K562 (cell line): ENCODE results near the gene ZNF174. TPM values are rescaled to one million over a fixed set of nuclear protein-coding genes. Genes with fewer than 3 reads are reported as not detected.
A peak's percentile ranks its signal among the peaks of the same experiment; 100 is the strongest.

Experiments used
- ARID4B ChIP-seq: sonication (generic); formaldehyde crosslinking; IDR thresholded peaks from 2 replicates; pipeline ENCODE4 v1.8.0; 2022; ENCODE audit warnings: mild to moderate bottlenecking, missing genetic modification reagents
- ATF1 ChIP-seq, 2 experiments: fragments of 450-650 bp in 1 of 2; IDR thresholded peaks; 2 replicates each; pipeline ENCODE4 v1.6.1; 2016; ENCODE audit warnings: missing compliant biosample characterization in 1 of 2, missing genetic modification characterization in 1 of 2
- CXXC5 ChIP-seq: fragments of 250-450 bp; sonication (Bioruptor Pico); IDR thresholded peaks from 2 replicates; pipeline ENCODE4 v1.8.0; 2022; ENCODE audit warnings: inconsistent platforms, mild to moderate bottlenecking, moderate library complexity
- EGR1 ChIP-seq: fragments of 450-650 bp; conservative IDR thresholded peaks from 2 replicates; pipeline ENCODE4 v1.6.1; 2017; ENCODE audit warnings: mild to moderate bottlenecking
- HMGN3 ChIP-seq: IDR thresholded peaks from 2 replicates; pipeline ENCODE4 v1.6.1; 2011; ENCODE audit warnings: borderline replicate concordance, low read depth, mild to moderate bottlenecking, mixed read lengths, low read length; ENCODE audit not compliant: insufficient read length; ENCODE audit errors: extremely low read depth
- HNRNPLL ChIP-seq: fragments of 200-400 bp; formaldehyde crosslinking; IDR thresholded peaks from 2 replicates; pipeline ENCODE4 v1.6.1; 2017; ENCODE audit warnings: low read length, low read depth, mild to moderate bottlenecking; ENCODE audit not compliant: poor library complexity, severe bottlenecking
- KLF10 ChIP-seq: fragments of 250-450 bp; sonication (Bioruptor Pico); IDR thresholded peaks from 2 replicates; pipeline ENCODE4 v1.6.1; 2021; ENCODE audit warnings: matching md5 sums
- L3MBTL2 ChIP-seq: fragments of 450-650 bp; IDR thresholded peaks from 2 replicates; pipeline ENCODE4 v1.6.1; 2016; ENCODE audit warnings: mild to moderate bottlenecking, moderate library complexity
- NBN ChIP-seq: fragments of 450-650 bp; IDR thresholded peaks from 2 replicates; pipeline ENCODE4 v1.6.1; 2016; ENCODE audit warnings: low read depth, mild to moderate bottlenecking
- NFYB ChIP-seq: IDR thresholded peaks from 2 replicates; pipeline ENCODE4 v1.6.1; 2011; ENCODE audit warnings: mild to moderate bottlenecking, moderate library complexity; ENCODE audit not compliant: insufficient read length; ENCODE audit errors: extremely low read depth
- PHF8 ChIP-seq: fragments of 200-600 bp; sonication (generic); IDR thresholded peaks from 2 replicates; pipeline ENCODE4 v1.6.1; 2012; ENCODE audit warnings: mixed run types, mild to moderate bottlenecking, inconsistent platforms, low read length, moderate library complexity, borderline replicate concordance
- POLR2A ChIP-seq: fragments of 450-650 bp; conservative IDR thresholded peaks from 2 replicates; pipeline ENCODE4 v1.6.1; 2016
- POLR2G ChIP-seq: fragments of 200-400 bp; formaldehyde crosslinking; IDR thresholded peaks from 2 replicates; pipeline ENCODE4 v1.6.1; 2017; ENCODE audit warnings: low read depth, mild to moderate bottlenecking, antibody characterized with exemption, low read length, moderate library complexity
- POLR3A ChIP-seq: IDR thresholded peaks from 2 replicates; pipeline ENCODE4 v1.6.1; 2011; ENCODE audit warnings: borderline replicate concordance, mild to moderate bottlenecking, moderate library complexity; ENCODE audit not compliant: insufficient read length, insufficient read depth; ENCODE audit errors: extremely low read depth
- SIX5 ChIP-seq, 2 experiments: IDR thresholded peaks; 2 replicates each; pipeline ENCODE4 v1.6.1; 2011; ENCODE audit warnings: low read length in 2 of 2, borderline replicate concordance in 1 of 2, low read depth in 1 of 2, mild to moderate bottlenecking in 1 of 2, moderate library complexity in 1 of 2; ENCODE audit not compliant: insufficient read depth in 1 of 2
- SMARCA5 ChIP-seq: fragments of 450-650 bp; IDR thresholded peaks from 2 replicates; pipeline ENCODE4 v1.6.1; 2016
- SP2 ChIP-seq: IDR thresholded peaks from 2 replicates; pipeline ENCODE4 v1.6.1; 2011; ENCODE audit warnings: mild to moderate bottlenecking, low read depth, low read length, moderate library complexity; ENCODE audit not compliant: poor library complexity, severe bottlenecking; ENCODE audit errors: extremely low read depth
- TCFL5 ChIP-seq: fragments of 250-450 bp; sonication (Bioruptor Pico); conservative IDR thresholded peaks from 2 replicates; pipeline ENCODE4 v1.6.1; 2021; ENCODE audit warnings: mild to moderate bottlenecking, moderate library complexity, matching md5 sums
- ZNF184 ChIP-seq: sonication (generic); formaldehyde crosslinking; IDR thresholded peaks from 2 replicates; pipeline ENCODE4 v1.5.0; 2020; ENCODE audit warnings: missing genetic modification reagents
- ZNF239 ChIP-seq: fragments of 250-450 bp; sonication (Bioruptor Pico); IDR thresholded peaks from 2 replicates; pipeline ENCODE4 v1.4.0; 2020; ENCODE audit warnings: mild to moderate bottlenecking
- ZNF639 ChIP-seq, 2 experiments: fragments of 200-800 bp in 1 of 2; sonication (Bioruptor generic) in 1 of 2; sonication (generic) in 1 of 2; formaldehyde crosslinking in 1 of 2; IDR thresholded peaks in 1 of 2; conservative IDR thresholded peaks in 1 of 2; 2 replicates each; pipeline versions ENCODE4 v1.5.0 to v1.6.1; 2016 to 2020; ENCODE audit warnings: missing compliant biosample characterization in 1 of 2, missing genetic modification characterization in 1 of 2, missing genetic modification reagents in 1 of 2
- polyA plus RNA-seq, 8 experiments: library from polyadenylated mRNA; depleted of rRNA in 4 of 8; stranded (reverse) in 5 of 8; unstranded in 3 of 8; fragments of >200 nt; fragmentation: Nextera tagmentation in 2 of 8; fragmentation: Illumina TruSeq in 1 of 8; extraction: Ambion mirVana in 2 of 8; extraction: Trizol in 1 of 8; gene quantifications; 2 replicates each; pipeline versions ENCODE4 v1.2.1 to v1.2.3, GENCODE V29; 2011 to 2014; ENCODE audit warnings: inconsistent platforms in 1 of 8, missing spikeins in 1 of 8
- total RNA-seq, 7 experiments: library from RNA; depleted of rRNA in 6 of 7; stranded (reverse); fragments of >200 nt in 6 of 7; fragmentation: Illumina TruSeq in 2 of 7; extraction: Trizol in 2 of 7; gene quantifications; 2 replicates each; pipeline versions ENCODE4 v1.2.1 to v1.2.3, GENCODE V29; 2011 to 2021; ENCODE audit warnings: low replicate concordance in 1 of 7

ZNF174 gene
- total and polyA plus RNA-seq, 9 of the 15 experiments (the other 6 are each of a cell fraction or from before 2014, with no cell fraction given): 5.1 to 19.1 (median 12.5) TPM

- TF ChIP-seq ZNF639 (CRISPR knock-in tag; conservative IDR thresholded peaks at IDR 0.05 in 1 of 2, IDR thresholded peaks at IDR 0.05 in 1 of 2) (no peak), CXXC5 (0 out of 2 replicates have a peak, but pooled peaks have one; percentile 19), SP2 (peak; percentile 28), KLF10 (no peak), POLR3A (no peak), NBN (no peak), ZNF239 (no peak), ARID4B (CRISPR knock-in tag) (0 out of 2 replicates have a peak, but pooled peaks have one; percentile 45), ATF1 (CRISPR knock-in tag; IDR thresholded peaks at IDR 0.05) (no peak), ATF1 (tag; IDR thresholded peaks at IDR 0.05) (0 out of 2 replicates have a peak, but pooled peaks have one; percentile 29), ZNF184 (no peak), L3MBTL2 (peak; percentile 39; the same call in 1 of the 2 replicates), HMGN3 (no peak), SIX5 (IDR thresholded peaks at IDR 0.05; ENCODE audit: borderline replicate concordance in 1 of 2, insufficient read depth in 1 of 2, low read depth in 1 of 2, low read length in 2 of 2) (no peak), NFYB (peak; percentile 28), TCFL5 (CRISPR knock-in tag) (no peak), POLR2A (no peak), SMARCA5 (no peak), EGR1 (peak; percentile 65), PHF8 (peak; percentile 28; the same call in 1 of the 2 replicates), POLR2G (peak; percentile 67), HNRNPLL (no peak)
These were observed 42.4 kb downstream of the ZNF174 start, which contains the start of the genes NAA60 and ZNF597 (continued) for GRCh38 chr16:3443108-3444031.
